Memory B cell (primary cell): ENCODE measurements around the gene SRPK2.
A peak's percentile ranks its signal among the peaks of the same experiment; 100 is the strongest.

Experiments used
- ATAC-seq: fragments of 150-1000 bp; cut with Tn5 transposase; 2 replicates; pipeline ENCODE4 v1.10.0; 2021; ENCODE audit warnings: low read depth, mild to moderate bottlenecking, moderate library complexity
- DNase-seq, 2 donors: peaks; one replicate each; pipeline ENCODE4 v3.0.0; 2022; ENCODE audit warnings: low spot score in 2 of 2
- H3K27ac Mint-ChIP-seq: one replicate; pipeline ENCODE4 v1.8.0; 2022; ENCODE audit warnings: mild to moderate bottlenecking, moderate library complexity, mixed read lengths
- H3K27me3 Mint-ChIP-seq: one replicate; pipeline ENCODE4 v1.8.0; 2022; ENCODE audit warnings: mixed read lengths
- H3K36me3 Mint-ChIP-seq: one replicate; pipeline ENCODE4 v1.8.0; 2022; ENCODE audit warnings: mild to moderate bottlenecking, mixed read lengths
- H3K4me1 Mint-ChIP-seq: one replicate; pipeline ENCODE4 v1.8.0; 2022; ENCODE audit warnings: mixed read lengths
- H3K4me3 Mint-ChIP-seq: one replicate; pipeline ENCODE4 v1.8.0; 2022; ENCODE audit warnings: mild to moderate bottlenecking, moderate library complexity, mixed read lengths
- H3K9me3 Mint-ChIP-seq: one replicate; pipeline ENCODE4 v1.8.0; 2022; ENCODE audit warnings: mixed read lengths

Gene SRPK2

DNA sequence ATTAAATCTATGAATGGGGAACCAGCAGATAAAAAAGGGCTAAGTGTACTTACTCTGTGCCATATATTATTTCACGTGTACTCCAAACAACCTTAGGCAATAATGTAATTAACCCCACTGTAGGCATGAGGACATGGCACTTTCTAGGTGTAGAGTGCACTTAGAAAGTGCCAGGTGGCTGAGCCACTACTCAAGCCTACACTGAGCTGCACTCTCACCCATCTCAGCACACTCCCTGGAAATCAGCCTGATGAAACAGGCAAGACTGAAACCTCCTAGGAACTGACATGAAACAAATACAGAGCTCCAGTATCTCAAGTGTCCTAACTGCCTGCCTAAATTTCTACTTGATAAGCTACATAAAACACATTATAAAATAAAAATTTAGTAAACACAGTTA is 227.4 kb downstream of the SRPK2 start:
- no peaks in the 10 kb centered on the region for H3K27me3 Mint-ChIP-seq
- H3K4me3 Mint-ChIP-seq, result no peak overlapping the region
- peaks cover 2% of the 10 kb centered on the region for H3K4me1 Mint-ChIP-seq
- H3K36me3 Mint-ChIP-seq, result peaks cover 30% of the 10 kb centered on the region
- H3K9me3 Mint-ChIP-seq, result no peaks in the 10 kb centered on the region
- ATAC-seq (no peak), DNase-seq (no peak)
- H3K27ac Mint-ChIP-seq, result no peak overlapping the region

GRCh38 chr7:105157278-105157677 is 231.4 kb downstream of the SRPK2 start:
- Mint-ChIP-seq H3K4me1 (peaks cover 7% of the 10 kb centered on the region), H3K4me3 (no peak overlapping the region), H3K27me3 (no peaks in the 10 kb centered on the region), H3K36me3 (peaks cover 16% of the 10 kb centered on the region), H3K9me3 (no peaks in the 10 kb centered on the region), H3K27ac (peak overlapping the region; percentile 69)
- no peak for DNase-seq
- ATAC-seq, result no peak

DNA sequence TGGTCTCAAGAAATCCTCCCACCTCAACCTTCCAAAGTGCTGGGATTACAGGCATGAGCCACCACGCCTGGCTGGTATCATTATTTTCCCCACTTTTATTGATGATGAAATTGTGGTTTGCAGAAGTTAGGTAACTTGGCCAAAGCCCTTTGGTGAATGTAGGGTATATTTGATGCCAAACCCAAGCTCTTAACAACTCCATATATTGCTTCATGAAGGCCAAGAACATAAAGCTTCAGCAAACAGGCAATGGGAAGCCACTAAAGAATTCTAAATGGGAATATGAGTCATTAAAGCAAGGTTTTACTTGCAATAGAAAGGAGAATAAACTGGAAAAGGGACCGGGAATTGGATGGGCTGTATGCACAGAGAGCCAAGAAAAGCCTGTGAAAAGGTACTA is 232.0 kb downstream of the SRPK2 start:
- Mint-ChIP-seq H3K27me3 (no peaks in the 10 kb centered on the region), H3K9me3 (no peaks in the 10 kb centered on the region), H3K36me3 (peaks cover 16% of the 10 kb centered on the region), H3K27ac (no peak overlapping the region), H3K4me1 (peaks cover 7% of the 10 kb centered on the region), H3K4me3 (no peak overlapping the region)
- ATAC-seq, result no peak
- DNase-seq, result no peak

- Mint-ChIP-seq H3K9me3 (no peaks in the 10 kb centered on the region), H3K27ac (peak overlapping the region; percentile 45), H3K27me3 (no peaks in the 10 kb centered on the region)
These were observed 234.6 kb downstream of the SRPK2 start for GRCh38 chr7:105154084-105154483.

GRCh38 chr7:105153531-105153930 is 235.2 kb downstream of the SRPK2 start:
- no peaks in the 10 kb centered on the region for H3K9me3 Mint-ChIP-seq
- no peaks in the 10 kb centered on the region for H3K27me3 Mint-ChIP-seq
- H3K4me3 Mint-ChIP-seq, result no peak overlapping the region
- H3K4me1 Mint-ChIP-seq, result peaks cover 7% of the 10 kb centered on the region
- peaks cover 22% of the 10 kb centered on the region for H3K36me3 Mint-ChIP-seq
- ATAC-seq, result no peak
- no peak for DNase-seq
- no peak overlapping the region for H3K27ac Mint-ChIP-seq

More at GRCh38 chr7:105154084-105154483, 234.6 kb downstream of the SRPK2 start:
- peaks cover 7% of the 10 kb centered on the region for H3K4me1 Mint-ChIP-seq
- peaks cover 22% of the 10 kb centered on the region for H3K36me3 Mint-ChIP-seq
- DNase-seq (no peak), ATAC-seq (no peak)
- H3K4me3 Mint-ChIP-seq, result no peak overlapping the region

- H3K9me3 Mint-ChIP-seq, result no peaks in the 10 kb centered on the region
- H3K27me3 Mint-ChIP-seq, result no peaks in the 10 kb centered on the region
- peaks cover 20% of the 10 kb centered on the region for H3K36me3 Mint-ChIP-seq
- no peak overlapping the region for H3K27ac Mint-ChIP-seq
- ATAC-seq (no peak), DNase-seq (no peak)
- peaks cover 9% of the 10 kb centered on the region for H3K4me1 Mint-ChIP-seq
- H3K4me3 Mint-ChIP-seq, result no peak overlapping the region
These were observed 237.6 kb downstream of the SRPK2 start for GRCh38 chr7:105151152-105151551.

DNA sequence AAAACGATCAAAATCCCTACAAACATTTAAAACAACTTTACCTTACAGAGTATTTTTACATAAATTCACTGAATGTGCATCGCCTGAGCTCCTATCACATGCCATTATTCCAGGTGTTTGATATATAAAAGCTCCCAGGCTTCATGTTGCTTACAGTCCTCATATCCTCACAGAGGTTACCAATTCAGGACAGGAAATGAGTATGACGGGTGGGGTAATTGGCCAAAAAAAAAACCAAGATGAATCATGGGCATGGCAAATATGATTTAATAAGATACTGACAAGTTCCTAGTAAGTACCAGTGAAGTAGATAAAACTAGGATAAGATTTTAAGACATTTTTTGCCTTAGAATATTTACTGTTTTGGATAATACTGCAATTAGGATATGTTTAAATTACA is 238.9 kb downstream of the SRPK2 start:
- H3K27ac Mint-ChIP-seq, result no peak overlapping the region
- no peaks in the 10 kb centered on the region for H3K9me3 Mint-ChIP-seq
- H3K27me3 Mint-ChIP-seq, result no peaks in the 10 kb centered on the region
- H3K36me3 Mint-ChIP-seq, result peaks cover 12% of the 10 kb centered on the region
- peaks cover 6% of the 10 kb centered on the region for H3K4me1 Mint-ChIP-seq
- DNase-seq (no peak), ATAC-seq (no peak)
- no peak overlapping the region for H3K4me3 Mint-ChIP-seq

DNA sequence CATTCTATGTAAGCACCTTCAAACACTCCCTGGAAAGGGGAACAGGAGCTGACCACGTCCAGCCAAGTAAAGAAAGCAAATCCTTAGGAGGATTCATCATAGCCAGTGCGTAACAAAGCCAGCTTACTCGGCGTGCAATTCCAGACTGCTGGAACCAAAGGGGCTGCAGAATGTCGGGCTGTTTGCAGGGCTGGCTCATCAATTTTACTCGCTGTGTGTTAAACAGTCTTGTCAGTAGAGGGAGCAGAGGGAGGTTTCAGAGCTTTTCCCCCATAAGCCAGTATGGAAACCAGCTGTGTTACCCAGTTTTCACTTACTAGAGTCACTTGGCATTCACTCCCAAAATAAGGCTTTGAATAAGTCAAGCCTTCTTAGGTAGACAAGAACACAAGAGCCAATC is 247.7 kb downstream of the SRPK2 start:
- DNase-seq (no peak), ATAC-seq (peak; percentile 32)
- Mint-ChIP-seq H3K27ac (no peak overlapping the region), H3K4me3 (no peak overlapping the region), H3K27me3 (no peaks in the 10 kb centered on the region), H3K4me1 (peaks cover 16% of the 10 kb centered on the region), H3K9me3 (no peaks in the 10 kb centered on the region), H3K36me3 (peaks cover 34% of the 10 kb centered on the region)

DNA sequence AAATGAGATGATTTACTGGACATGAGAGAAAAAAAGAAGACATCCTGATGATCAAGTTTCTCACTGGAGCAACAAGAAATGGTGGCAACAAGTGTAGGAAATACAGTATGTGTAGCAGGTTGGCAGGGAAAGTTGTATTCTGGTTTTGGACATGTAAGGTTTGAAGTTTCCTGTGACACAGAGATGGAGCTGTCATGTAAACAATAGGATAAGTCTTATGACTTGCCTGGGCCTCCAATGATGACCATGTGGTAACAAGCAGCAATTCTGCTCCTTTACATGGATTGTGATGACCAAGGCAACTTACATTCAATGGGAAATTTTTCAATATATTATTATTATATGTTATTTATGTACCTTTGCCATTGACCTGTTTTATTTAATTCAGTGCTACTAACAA is 249.3 kb downstream of the SRPK2 start:
- H3K9me3 Mint-ChIP-seq, result no peaks in the 10 kb centered on the region
- H3K4me1 Mint-ChIP-seq, result peaks cover 19% of the 10 kb centered on the region
- ATAC-seq (no peak), DNase-seq (no peak)
- H3K36me3 Mint-ChIP-seq, result peaks cover 37% of the 10 kb centered on the region
- H3K4me3 Mint-ChIP-seq, result no peak overlapping the region
- peak overlapping the region; percentile 46 for H3K27ac Mint-ChIP-seq
- no peaks in the 10 kb centered on the region for H3K27me3 Mint-ChIP-seq

DNA sequence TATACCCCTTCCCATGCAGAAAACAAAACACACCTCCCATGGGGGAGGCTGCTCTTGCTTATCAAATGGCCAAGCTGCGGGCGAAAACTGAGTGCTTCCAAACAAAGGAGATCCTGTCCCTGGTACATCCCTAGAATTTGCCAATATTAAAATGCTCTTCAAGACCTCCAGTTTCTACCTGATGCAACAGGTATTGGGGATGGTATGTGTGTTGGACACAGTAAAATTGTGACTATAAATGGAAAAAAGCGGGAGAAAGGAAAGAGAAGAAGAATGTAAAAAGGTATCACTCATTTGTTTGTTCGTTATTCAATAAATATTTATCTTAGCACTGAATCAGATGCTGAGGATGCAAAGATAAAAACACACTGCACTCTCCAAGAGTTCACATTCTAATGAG is 250.8 kb downstream of the SRPK2 start:
- Mint-ChIP-seq H3K4me3 (no peak overlapping the region), H3K9me3 (no peaks in the 10 kb centered on the region), H3K27me3 (no peaks in the 10 kb centered on the region), H3K4me1 (peaks cover 21% of the 10 kb centered on the region), H3K27ac (no peak overlapping the region), H3K36me3 (peaks cover 35% of the 10 kb centered on the region)
- DNase-seq, result no peak
- no peak for ATAC-seq

DNA sequence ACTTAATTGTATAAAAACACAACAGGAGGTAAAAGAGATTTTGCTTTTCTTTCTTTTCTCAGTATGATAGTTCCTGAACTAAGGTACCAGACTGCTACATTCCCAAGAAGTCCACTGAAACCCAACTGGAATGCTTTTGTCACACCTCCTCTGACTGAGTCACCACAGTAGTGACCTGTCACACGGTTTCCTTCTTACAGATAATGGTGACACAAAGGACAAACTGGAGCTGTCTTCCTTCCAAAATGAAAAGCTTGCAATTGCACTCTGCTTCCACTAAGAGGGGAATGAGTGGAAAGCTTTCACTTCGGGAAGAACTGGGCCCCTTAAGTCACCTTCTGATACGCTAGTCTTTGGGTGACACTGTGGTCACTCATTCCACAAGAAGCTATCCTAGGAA is 252.5 kb downstream of the SRPK2 start:
- Mint-ChIP-seq H3K4me1 (peaks cover 15% of the 10 kb centered on the region), H3K9me3 (no peaks in the 10 kb centered on the region), H3K27me3 (no peaks in the 10 kb centered on the region), H3K36me3 (peaks cover 29% of the 10 kb centered on the region), H3K4me3 (no peak overlapping the region), H3K27ac (no peak overlapping the region)
- DNase-seq (no peak), ATAC-seq (no peak)

GRCh38 chr7:105133986-105134655 is 254.6 kb downstream of the SRPK2 start:
- no peaks in the 10 kb centered on the region for H3K27me3 Mint-ChIP-seq
- peak overlapping the region; percentile 40 for H3K27ac Mint-ChIP-seq
- DNase-seq (no peak), ATAC-seq (no peak)
- H3K4me3 Mint-ChIP-seq, result no peak overlapping the region
- H3K36me3 Mint-ChIP-seq, result peaks cover 31% of the 10 kb centered on the region
- no peaks in the 10 kb centered on the region for H3K9me3 Mint-ChIP-seq
- peaks cover 16% of the 10 kb centered on the region for H3K4me1 Mint-ChIP-seq

GRCh38 chr7:105133358-105133757 is 255.4 kb downstream of the SRPK2 start:
- ATAC-seq, result no peak
- H3K27ac Mint-ChIP-seq, result peak overlapping the region; percentile 40

DNA sequence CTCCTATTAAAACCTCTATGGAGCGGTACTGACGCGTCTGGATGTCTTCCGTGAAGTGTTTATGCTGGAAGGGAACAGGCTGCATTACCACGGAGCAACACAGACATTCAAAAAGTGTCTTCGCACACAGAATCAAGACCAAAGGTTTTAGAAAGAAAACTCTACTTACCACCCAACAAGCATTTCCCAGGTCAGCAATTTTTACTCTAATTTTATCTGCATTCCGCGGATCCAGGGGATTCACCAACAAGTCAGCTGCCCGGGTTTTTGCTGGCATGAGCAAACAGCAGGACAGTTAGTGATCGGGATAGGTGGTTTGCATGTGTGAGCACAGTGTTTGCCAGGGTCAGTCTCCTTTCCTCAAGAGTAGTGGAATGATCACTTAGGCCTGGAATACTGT is 255.9 kb downstream of the SRPK2 start:
- DNase-seq (no peak), ATAC-seq (no peak)
- H3K9me3 Mint-ChIP-seq, result no peaks in the 10 kb centered on the region
- peaks cover 14% of the 10 kb centered on the region for H3K4me1 Mint-ChIP-seq
- H3K36me3 Mint-ChIP-seq, result peaks cover 24% of the 10 kb centered on the region
- peak overlapping the region; percentile 40 for H3K27ac Mint-ChIP-seq
- H3K4me3 Mint-ChIP-seq, result no peak overlapping the region
- no peaks in the 10 kb centered on the region for H3K27me3 Mint-ChIP-seq

More at GRCh38 chr7:105133358-105133757, 255.4 kb downstream of the SRPK2 start:
- Mint-ChIP-seq H3K9me3 (no peaks in the 10 kb centered on the region), H3K4me1 (peaks cover 14% of the 10 kb centered on the region), H3K36me3 (peaks cover 28% of the 10 kb centered on the region), H3K4me3 (no peak overlapping the region), H3K27me3 (no peaks in the 10 kb centered on the region)
- DNase-seq, result no peak

- Mint-ChIP-seq H3K27ac (peak overlapping the region; percentile 40), H3K4me1 (peaks cover 14% of the 10 kb centered on the region), H3K27me3 (no peaks in the 10 kb centered on the region), H3K36me3 (peaks cover 20% of the 10 kb centered on the region), H3K9me3 (no peaks in the 10 kb centered on the region), H3K4me3 (no peak overlapping the region)
- ATAC-seq (no peak), DNase-seq (no peak)
These were observed 256.4 kb downstream of the SRPK2 start for GRCh38 chr7:105132335-105132734.
